Measurements from ENCODE around the gene PTPN14.

- TF ChIP-seq CTCF (IDR thresholded peaks at IDR 0.05) (no peak), POLR2A (IDR thresholded peaks at IDR 0.05) (no peak)
Observed at GRCh38 chr1:214463596-214463995, 87.8 kb downstream of the PTPN14 start.
